Heart right ventricle (tissue), 16 donors: ENCODE data around the gene PIP5K1A. TPM values are rescaled to one million over a fixed set of nuclear protein-coding genes. Genes with fewer than 3 reads are reported as not detected.

ENCODE experiments used
- ATAC-seq, 8 donors: fragments of 200-7000 bp; cut with Tn5 transposase; one replicate each; pipeline ENCODE4 v1.9.1; 2020; ENCODE audit warnings: mild to moderate bottlenecking in 8 of 8, moderate library complexity in 8 of 8, moderate number of reproducible peaks in 1 of 8
- DNase-seq, 2 donors: peaks; one replicate each; pipeline ENCODE4 v3.0.0-alpha.2; 2020
- H3K27ac ChIP-seq, 10 donors: fragments of 200-600 bp; sonication (generic) in 2 of 10; one replicate each; pipeline versions ENCODE4 v1.5.0 to v1.8.0; 2020 to 2022; ENCODE audit warnings: mild to moderate bottlenecking in 3 of 10
- H3K27me3 ChIP-seq, 7 donors: fragments of 200-600 bp; one replicate each; pipeline ENCODE4 v1.8.0; 2021 to 2022; ENCODE audit warnings: mild to moderate bottlenecking in 2 of 7
- H3K36me3 ChIP-seq, 9 donors: fragments of 200-600 bp; sonication (generic) in 1 of 9; one replicate each; pipeline versions ENCODE4 v1.5.0 to v1.8.0; 2020 to 2022; ENCODE audit warnings: mild to moderate bottlenecking in 2 of 9
- H3K4me1 ChIP-seq, 9 donors: fragments of 200-600 bp; sonication (generic) in 1 of 9; one replicate each; pipeline versions ENCODE4 v1.5.0 to v1.8.0; 2020 to 2022; ENCODE audit warnings: mild to moderate bottlenecking in 4 of 9
- H3K4me3 ChIP-seq, 10 donors: fragments of 200-600 bp; sonication (generic) in 2 of 10; one replicate each; pipeline versions ENCODE4 v1.5.0 to v1.8.0; 2020 to 2022; ENCODE audit warnings: mild to moderate bottlenecking in 7 of 10, moderate library complexity in 2 of 10
- H3K9me3 ChIP-seq, 11 donors: fragments of 200-600 bp in 10 of 11; sonication (generic) in 2 of 11; one replicate each; pipeline versions ENCODE4 v1.5.0 to v1.8.0; 2013 to 2022; ENCODE audit warnings: mild to moderate bottlenecking in 2 of 11, control low read depth in 1 of 11, moderate library complexity in 1 of 11
- CTCF ChIP-seq, 9 donors: fragments of 200-600 bp; sonication (generic) in 2 of 9; IDR thresholded peaks; one replicate each; pipeline versions ENCODE4 v1.5.0 to v1.8.0; 2021 to 2022; ENCODE audit warnings: antibody characterized with exemption in 9 of 9, mild to moderate bottlenecking in 5 of 9, moderate library complexity in 1 of 9
- WGBS, 2 donors: extraction: QIAGEN DNeasy Blood & Tissue Kit; methylation state at CpG; one replicate each; pipeline ENCODE4 v1.1.7; 2013; ENCODE audit warnings: inconsistent platforms in 1 of 2; 5-methylcytosine and 5-hydroxymethylcytosine counted together
- intact Hi-C, 10 donors: fragments of 100-400 bp; cut with DNase I; formaldehyde crosslinking; loops; one replicate each; pipeline versions ENCODE4 v1.11.1 to v1.14.2; 2022
- polyA plus RNA-seq, 2 donors: library from polyadenylated mRNA; stranded (reverse); fragments of 200-250 nt; gene quantifications; one replicate each; pipeline ENCODE4 v1.2.3, GENCODE V29; 2013
- total RNA-seq, 10 donors: library from RNA; stranded (reverse); fragmentation: NEBNext Ultra II Directional in 3 of 10; extraction: Animal tissue kit (Norgen Biotek cat#: 25700) in 3 of 10; gene quantifications; one replicate each; pipeline versions ENCODE4 v1.2.1 to v1.2.4, GENCODE V29; 2021 to 2023
- donor health status: Arrhythmogenic right ventricular cardiomyopathy.
- donor health status: ischemic (EF 13 %, LVEDD 7.1; RV severe dilation, severe dysfunction).
- donor health status: healthy with polysubstance abuse.
- donor health status: DM: no; HTN: yes; CAD: no.
- donor health status: DM: no; HTN: no; CAD: no.
- donor health status: ischemic (EF 25% LVEDD 6.9; RV normal size, moderate dysfunction).
- donor health status: ischemic (EF 25% LVEDD 5.7; RV mildly dilated, moderate dysfunction).
- donor health status: healthy.
- donor health status: DM: yes; HTN: yes; CAD: no.
- donor health status: Ischemic cardiomyopathy.
- donor health status: ischemic (EF 35%, LVEDD 5.7; RV mildly dilated, moderate dysfunction).
- donor health status: nonischemic (EF 11% LVEDD 7.7; RV severe dilation, severe dysfunction).
- donor health status: DM: yes; HTN: yes; CAD: no.
- donor health status: PGD.
- donor health status: ischemic (EF 29% LVEDD 5.4; RV normal size, mild dysfunction).
- donor health status: nonischemic (EF 23%, LVEDD 6.1; RV moderate dilation, normal function).

The PIP5K1A gene
- total and polyA plus RNA-seq, 12 donors = 11.5 to 48.0 (median 38.7) TPM

- whole genome bisulfite sequencing, 2 donors = 92 to 94% methylated on average over 2 of the region's 2 CpGs
- intact Hi-C loops = no loop called here
- Histone ChIP-seq H3K27ac (no peak overlapping the region), H3K27me3 (no peaks in the 10 kb centered on the region), H3K36me3 (peaks cover 0 to 100% (median 85%) of the 10 kb centered on the region in 9 donors), H3K9me3 (no peaks in the 10 kb centered on the region), H3K4me3 (no peak overlapping the region), H3K4me1 (peaks cover 0 to 1% (median 0%) of the 10 kb centered on the region in 9 donors)
- no peak for DNase-seq
- TF ChIP-seq CTCF (IDR thresholded peaks at IDR 0.05) = no peak
- no peak for ATAC-seq
Measured at GRCh38 chr1:151294742-151295462, 96.5 kb downstream of the PIP5K1A start.

Other genes with a start within 250 kb of the PIP5K1A start
- gene CERS2, start 223.7 kb upstream of the PIP5K1A start, total RNA-seq = 10 to 100 TPM; 56.5 to 99.4 (median 73.5) TPM
- gene CERS2, start 223.7 kb upstream of the PIP5K1A start, polyA plus RNA-seq = 100 to 1,000 TPM in 1 of 2 donors, 10 to 100 TPM in 1; 79.2 to 104 TPM
- gene ANXA9, start 216.3 kb upstream of the PIP5K1A start, total RNA-seq = under 1 TPM in 4 of 10 donors, not detected in 6; 0.15 to 0.36 (median 0.20) TPM
- gene ANXA9, start 216.3 kb upstream of the PIP5K1A start, polyA plus RNA-seq = under 1 TPM; 0.06 to 0.15 TPM
- gene MINDY1, start 191.7 kb upstream of the PIP5K1A start, total RNA-seq = 10 to 100 TPM; 40.7 to 70.6 (median 55.7) TPM
- gene MINDY1, start 191.7 kb upstream of the PIP5K1A start, polyA plus RNA-seq = 10 to 100 TPM in 1 of 2 donors, 1 to 10 TPM in 1; 9.8 to 18.7 TPM
- 10 to 100 TPM; 37.5 to 50.1 (median 46.0) TPM for gene PRUNE1, start 190.1 kb upstream of the PIP5K1A start, total RNA-seq
- gene PRUNE1, start 190.1 kb upstream of the PIP5K1A start, polyA plus RNA-seq = 10 to 100 TPM; 11.5 to 24.4 TPM
- under 1 TPM; 0.21 to 0.78 (median 0.32) TPM for gene BNIPL, start 162.0 kb upstream of the PIP5K1A start, total RNA-seq
- gene BNIPL, start 162.0 kb upstream of the PIP5K1A start, polyA plus RNA-seq = 1 to 10 TPM in 1 of 2 donors, under 1 TPM in 1; 0.06 to 1.8 TPM
- gene C1orf56, start 150.8 kb upstream of the PIP5K1A start, total RNA-seq = 10 to 100 TPM in 3 of 10 donors, 1 to 10 TPM in 7; 5.4 to 12.6 (median 8.0) TPM
- gene C1orf56, start 150.8 kb upstream of the PIP5K1A start, polyA plus RNA-seq = 1 to 10 TPM; 5.2 to 5.8 TPM
- 10 to 100 TPM; 26.1 to 45.6 (median 30.5) TPM for gene CDC42SE1, start 138.9 kb upstream of the PIP5K1A start, total RNA-seq
- 10 to 100 TPM; 28.6 to 34.1 TPM for gene CDC42SE1, start 138.9 kb upstream of the PIP5K1A start, polyA plus RNA-seq
- 10 to 100 TPM in 7 of 10 donors, 1 to 10 TPM in 3; 1.4 to 57.8 (median 28.1) TPM for gene MLLT11, start 138.2 kb upstream of the PIP5K1A start, total RNA-seq
- gene MLLT11, start 138.2 kb upstream of the PIP5K1A start, polyA plus RNA-seq = 10 to 100 TPM in 1 of 2 donors, 1 to 10 TPM in 1; 4.9 to 11.3 TPM
- gene GABPB2, start 127.8 kb upstream of the PIP5K1A start, total RNA-seq = 10 to 100 TPM in 9 of 10 donors, 1 to 10 TPM in 1; 9.1 to 14.4 (median 10.6) TPM
- 10 to 100 TPM in 1 of 2 donors, 1 to 10 TPM in 1; 3.4 to 11.4 TPM for gene GABPB2, start 127.8 kb upstream of the PIP5K1A start, polyA plus RNA-seq
- gene SEMA6C, start 51.9 kb upstream of the PIP5K1A start, total RNA-seq = 10 to 100 TPM; 23.2 to 68.1 (median 54.9) TPM
- gene SEMA6C, start 51.9 kb upstream of the PIP5K1A start, polyA plus RNA-seq = 100 to 1,000 TPM in 1 of 2 donors, 10 to 100 TPM in 1; 15.7 to 141 TPM
- gene TNFAIP8L2, start 41.9 kb upstream of the PIP5K1A start, total RNA-seq = 1 to 10 TPM in 4 of 10 donors, under 1 TPM in 5, not detected in 1; 0.35 to 5.8 (median 0.71) TPM
- 1 to 10 TPM; 2.4 to 4.0 TPM for gene TNFAIP8L2, start 41.9 kb upstream of the PIP5K1A start, polyA plus RNA-seq
- gene LYSMD1, start 32.6 kb upstream of the PIP5K1A start, total RNA-seq = 10 to 100 TPM; 11.4 to 16.5 (median 13.3) TPM
- gene LYSMD1, start 32.6 kb upstream of the PIP5K1A start, polyA plus RNA-seq = 1 to 10 TPM; 5.7 to 8.5 TPM
- gene SCNM1, start 32.4 kb upstream of the PIP5K1A start, total RNA-seq = 10 to 100 TPM; 12.9 to 26.6 (median 18.3) TPM
- gene SCNM1, start 32.4 kb upstream of the PIP5K1A start, polyA plus RNA-seq = 10 to 100 TPM; 52.3 to 57.6 TPM
- gene TMOD4, start 22.6 kb upstream of the PIP5K1A start, total RNA-seq = under 1 TPM in 2 of 10 donors, not detected in 8; 0.46 to 0.74 TPM
- gene TMOD4, start 22.6 kb upstream of the PIP5K1A start, polyA plus RNA-seq = under 1 TPM; 0.06 to 0.88 TPM
- gene VPS72, start 8.4 kb upstream of the PIP5K1A start, total RNA-seq = 10 to 100 TPM; 29.6 to 47.2 (median 39.6) TPM
- 10 to 100 TPM; 24.8 to 33.4 TPM for gene VPS72, start 8.4 kb upstream of the PIP5K1A start, polyA plus RNA-seq
- gene PSMD4, start 56.2 kb downstream of the PIP5K1A start, total RNA-seq = 100 to 1,000 TPM; 119 to 157 (median 147) TPM
- gene PSMD4, start 56.2 kb downstream of the PIP5K1A start, polyA plus RNA-seq = 100 to 1,000 TPM; 222 to 300 TPM
- gene ZNF687, start 83.7 kb downstream of the PIP5K1A start, total RNA-seq = 10 to 100 TPM; 10.4 to 15.1 (median 13.1) TPM
- gene ZNF687, start 83.7 kb downstream of the PIP5K1A start, polyA plus RNA-seq = 1 to 10 TPM; 5.9 to 8.0 TPM
- gene PI4KB, start 128.9 kb downstream of the PIP5K1A start, total RNA-seq = 10 to 100 TPM; 37.1 to 52.1 (median 42.5) TPM
- gene PI4KB, start 128.9 kb downstream of the PIP5K1A start, polyA plus RNA-seq = 10 to 100 TPM; 17.6 to 29.0 TPM
- 10 to 100 TPM; 12.6 to 38.4 (median 24.0) TPM for gene RFX5, start 148.7 kb downstream of the PIP5K1A start, total RNA-seq
- 1 to 10 TPM; 6.5 to 8.9 TPM for gene RFX5, start 148.7 kb downstream of the PIP5K1A start, polyA plus RNA-seq
- 100 to 1,000 TPM in 1 of 10 donors, 10 to 100 TPM in 9; 32.3 to 112 (median 59.7) TPM for gene SELENBP1, start 174.2 kb downstream of the PIP5K1A start, total RNA-seq
- gene SELENBP1, start 174.2 kb downstream of the PIP5K1A start, polyA plus RNA-seq = 10 to 100 TPM; 20.7 to 54.1 TPM
- gene PSMB4, start 201.0 kb downstream of the PIP5K1A start, total RNA-seq = 100 to 1,000 TPM; 169 to 241 (median 203) TPM
- gene PSMB4, start 201.0 kb downstream of the PIP5K1A start, polyA plus RNA-seq = 100 to 1,000 TPM; 343 to 441 TPM